ENCODE measurements around the gene STRN. TPM values are rescaled to one million over a fixed set of nuclear protein-coding genes. Genes with fewer than 3 reads are reported as not detected.

The STRN gene, protein sequence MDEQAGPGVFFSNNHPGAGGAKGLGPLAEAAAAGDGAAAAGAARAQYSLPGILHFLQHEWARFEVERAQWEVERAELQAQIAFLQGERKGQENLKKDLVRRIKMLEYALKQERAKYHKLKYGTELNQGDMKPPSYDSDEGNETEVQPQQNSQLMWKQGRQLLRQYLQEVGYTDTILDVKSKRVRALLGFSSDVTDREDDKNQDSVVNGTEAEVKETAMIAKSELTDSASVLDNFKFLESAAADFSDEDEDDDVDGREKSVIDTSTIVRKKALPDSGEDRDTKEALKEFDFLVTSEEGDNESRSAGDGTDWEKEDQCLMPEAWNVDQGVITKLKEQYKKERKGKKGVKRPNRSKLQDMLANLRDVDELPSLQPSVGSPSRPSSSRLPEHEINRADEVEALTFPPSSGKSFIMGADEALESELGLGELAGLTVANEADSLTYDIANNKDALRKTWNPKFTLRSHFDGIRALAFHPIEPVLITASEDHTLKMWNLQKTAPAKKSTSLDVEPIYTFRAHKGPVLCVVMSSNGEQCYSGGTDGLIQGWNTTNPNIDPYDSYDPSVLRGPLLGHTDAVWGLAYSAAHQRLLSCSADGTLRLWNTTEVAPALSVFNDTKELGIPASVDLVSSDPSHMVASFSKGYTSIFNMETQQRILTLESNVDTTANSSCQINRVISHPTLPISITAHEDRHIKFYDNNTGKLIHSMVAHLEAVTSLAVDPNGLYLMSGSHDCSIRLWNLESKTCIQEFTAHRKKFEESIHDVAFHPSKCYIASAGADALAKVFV
- 14.9 to 24.3 TPM (median 21.6 TPM) in 5 replicates for total RNA-seq (2022; extraction: Qiagen RNA extraction; ENCODE audit: low read depth)

DNA sequence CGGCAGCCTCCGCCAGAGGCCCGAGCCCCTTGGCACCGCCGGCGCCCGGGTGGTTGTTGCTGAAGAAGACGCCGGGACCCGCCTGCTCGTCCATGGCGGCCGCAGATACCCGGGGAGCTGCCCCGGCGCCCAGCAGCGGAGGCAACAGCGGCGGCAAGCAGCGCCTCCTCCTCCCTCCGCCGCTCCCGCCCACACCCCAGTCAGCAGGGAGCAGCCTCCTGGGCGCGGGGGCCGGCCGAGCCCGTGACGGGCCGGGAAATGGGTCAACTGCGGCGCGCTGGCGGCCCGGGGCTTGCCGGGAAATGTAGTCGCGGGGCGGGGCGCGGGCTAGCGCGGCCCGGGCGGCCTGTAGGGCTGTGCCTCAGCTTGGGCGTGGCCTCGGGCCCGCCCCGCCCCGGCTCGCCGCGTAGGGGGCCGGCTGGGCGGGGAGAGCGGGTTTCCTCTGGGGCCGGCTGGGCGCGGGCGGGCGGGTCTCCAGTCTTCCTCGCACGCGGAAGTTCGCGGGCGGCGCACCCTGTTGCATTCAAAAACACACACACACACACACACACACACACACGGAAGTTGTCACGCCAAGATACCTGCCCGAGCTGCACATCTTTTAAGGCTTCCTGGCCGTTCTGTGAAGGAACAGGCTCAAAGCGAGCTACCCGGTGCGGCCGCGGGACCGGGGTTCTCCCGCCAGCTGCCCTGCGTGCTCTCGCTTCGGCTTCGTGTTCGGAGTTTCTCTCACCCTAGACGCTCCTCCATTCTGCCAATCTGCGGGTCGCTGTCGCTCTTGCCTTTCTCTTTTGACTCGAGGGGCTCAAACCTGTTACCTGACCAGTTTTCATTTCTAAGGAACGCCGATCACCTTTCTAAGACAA is at the start of gene STRN:
Gene STRN (minus strand): TSS at position 167 of the 866 bp plus-strand sequence. CDS start 73 bp downstream, at position 94.

Other genes starting within 250 kb of the STRN start
- 6.4 to 8.4 TPM (median 7.7 TPM) in 5 replicates for gene HEATR5B, start 117.8 kb upstream of the STRN start, total RNA-seq (2022; extraction: Qiagen RNA extraction; ENCODE audit: low read depth)
- gene GPATCH11, start 118.0 kb upstream of the STRN start, total RNA-seq (2022; extraction: Qiagen RNA extraction; ENCODE audit: low read depth), result 9.9 to 12.0 TPM (median 10.7 TPM) in 5 replicates
- 19.3 to 31.6 TPM (median 29.1 TPM) in 5 replicates for gene EIF2AK2, start 190.4 kb upstream of the STRN start, total RNA-seq (2022; extraction: Qiagen RNA extraction; ENCODE audit: low read depth)
- gene SULT6B1, start 222.1 kb upstream of the STRN start, total RNA-seq (2022; extraction: Qiagen RNA extraction; ENCODE audit: low read depth), result not detected in 5 replicates
- gene CEBPZOS, start 230.0 kb upstream of the STRN start, total RNA-seq (2022; extraction: Qiagen RNA extraction; ENCODE audit: low read depth), result 41.5 to 49.5 TPM (median 44.1 TPM) in 5 replicates

All from A549 treated with DMSO at 1 μM for 4 hours (cell line).